Caco-2 (cell line): ENCODE results near the gene NPFFR2. TPM values are rescaled to one million over a fixed set of nuclear protein-coding genes. Genes with fewer than 3 reads are reported as not detected.

ENCODE experiments used
- BruUV-seq: library from RNA; stranded (reverse); fragments of 400-500 nt; replicated peaks from 2 replicates; lab custom pipeline; 2021; lab: Mats Ljungman, UMichigan
- CTCF ChIA-PET: fragments of 300-600 bp; sonication (Branson Sonifier 250); formaldehyde crosslinking; loops from one replicate; lab custom pipeline; 2022; ENCODE audit warnings: antibody characterized with exemption; lab: Charles Lee
- POLR2A ChIA-PET: fragments of 300-600 bp; sonication (Branson Sonifier 250); formaldehyde crosslinking; loops from one replicate; lab custom pipeline; 2022; ENCODE audit warnings: antibody characterized with exemption; lab: Charles Lee
- DNase-seq, 2 experiments: peaks; one replicate each; pipeline versions ENCODE4 v3.0.0 to v3.0.0-alpha.2; 2020 to 2022
- H3K27me3 ChIP-seq: replicated peaks from 2 replicates; pipeline ENCODE4 v1.6.0; 2011; ENCODE audit warnings: low read length; ENCODE audit not compliant: control insufficient read depth, insufficient read depth
- H3K36me3 ChIP-seq: 2 replicates; pipeline ENCODE4 v1.5.1; 2011; ENCODE audit warnings: low read length; ENCODE audit not compliant: control insufficient read depth, insufficient read depth
- H3K4me1 ChIP-seq: fragments of 250-450 bp; sonication (Bioruptor Pico); 2 replicates; pipeline ENCODE4 v1.5.1; 2020; ENCODE audit warnings: mild to moderate bottlenecking
- H3K4me3 ChIP-seq: 2 replicates; pipeline ENCODE4 v1.5.1; 2011; ENCODE audit warnings: low read depth, mild to moderate bottlenecking, control low read depth, low read length
- H3K9me3 ChIP-seq: fragments of 250-450 bp; sonication (Bioruptor Pico); 2 replicates; pipeline ENCODE4 v1.5.1; 2020; ENCODE audit warnings: mild to moderate bottlenecking, moderate library complexity
- H3K27ac Mint-ChIP-seq: one replicate; pipeline ENCODE4 v1.8.0; 2022; ENCODE audit warnings: mixed read lengths; ENCODE audit not compliant: unreplicated experiment
- H3K27me3 Mint-ChIP-seq: one replicate; pipeline ENCODE4 v1.8.0; 2022; ENCODE audit warnings: mixed read lengths; ENCODE audit not compliant: insufficient read depth, unreplicated experiment
- H3K36me3 Mint-ChIP-seq: one replicate; pipeline ENCODE4 v1.8.0; 2022; ENCODE audit warnings: mild to moderate bottlenecking, mixed read lengths; ENCODE audit not compliant: insufficient read depth, unreplicated experiment
- H3K4me1 Mint-ChIP-seq: one replicate; pipeline ENCODE4 v1.8.0; 2022; ENCODE audit warnings: low read depth, mixed read lengths; ENCODE audit not compliant: unreplicated experiment
- H3K4me3 Mint-ChIP-seq: one replicate; pipeline ENCODE4 v1.8.0; 2022; ENCODE audit warnings: mild to moderate bottlenecking, moderate library complexity, mixed read lengths; ENCODE audit not compliant: unreplicated experiment
- H3K9me3 Mint-ChIP-seq: one replicate; pipeline ENCODE4 v1.8.0; 2022; ENCODE audit warnings: mixed read lengths; ENCODE audit not compliant: unreplicated experiment
- intact Hi-C: fragments of 100-400 bp; cut with micrococcal nuclease; formaldehyde crosslinking; loops from one replicate; pipeline ENCODE4 v1.10.0; 2022; ENCODE audit not compliant: unreplicated experiment
- total RNA-seq: library from RNA; stranded (reverse); gene quantifications from 2 replicates; pipeline ENCODE4 v1.2.3, GENCODE V29; 2022
- TF ChIP-seq, protein P1 (sequence below), 2 experiments: fragments of 200-600 bp in 1 of 2; IDR thresholded peaks; 1 replicate in 1 of 2; 2 replicates in 1 of 2; pipeline versions ENCODE4 v1.5.1 to v1.8.0; 2011 to 2022; ENCODE audit warnings: antibody characterized with exemption in 1 of 2, control low read depth in 1 of 2, inconsistent platforms in 1 of 2, low read depth in 1 of 2, low read length in 1 of 2, mild to moderate bottlenecking in 1 of 2, moderate library complexity in 1 of 2; ENCODE audit not compliant: insufficient read depth in 1 of 2, severe bottlenecking in 1 of 2, unreplicated experiment in 1 of 2

The NPFFR2 gene
- total RNA-seq, 1 experiment from 2014 or later = not detected

DNA sequence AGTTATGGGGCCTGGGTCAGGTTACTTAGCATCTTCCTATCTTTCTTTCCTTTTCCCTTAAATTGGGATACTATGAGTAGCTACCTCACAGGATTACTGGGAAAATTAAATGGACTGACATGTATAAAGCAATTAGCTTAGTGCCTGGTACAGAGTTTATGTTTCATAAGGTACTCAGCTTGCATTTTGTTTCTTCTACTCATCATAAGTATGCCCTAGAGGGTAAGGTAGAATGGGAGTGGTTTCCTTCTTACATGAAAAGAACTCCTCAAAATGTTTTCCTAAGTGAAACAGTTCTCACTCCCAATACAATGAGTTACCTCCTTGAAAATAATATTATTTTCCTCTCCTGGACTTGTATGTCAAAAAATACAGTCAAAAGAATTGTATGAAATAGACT, 75.7 kb downstream of the NPFFR2 start:
- intact Hi-C loops = no loop called here
- Mint-ChIP-seq H3K9me3 (no peaks in the 10 kb centered on the region), H3K4me1 (peaks cover 10% of the 10 kb centered on the region), H3K27ac (no peak overlapping the region), H3K27me3 (no peaks in the 10 kb centered on the region), H3K36me3 (no peaks in the 10 kb centered on the region), H3K4me3 (no peak overlapping the region)
- H3K9me3 ChIP-seq = no peaks in the 10 kb centered on the region
- no peak overlapping the region for H3K4me3 ChIP-seq
- no peak for DNase-seq
- H3K27me3 ChIP-seq = no peaks in the 10 kb centered on the region
- ChIA-PET CTCF (no interaction called here), POLR2A (no interaction called here)
- TF ChIP-seq, protein P1, sequence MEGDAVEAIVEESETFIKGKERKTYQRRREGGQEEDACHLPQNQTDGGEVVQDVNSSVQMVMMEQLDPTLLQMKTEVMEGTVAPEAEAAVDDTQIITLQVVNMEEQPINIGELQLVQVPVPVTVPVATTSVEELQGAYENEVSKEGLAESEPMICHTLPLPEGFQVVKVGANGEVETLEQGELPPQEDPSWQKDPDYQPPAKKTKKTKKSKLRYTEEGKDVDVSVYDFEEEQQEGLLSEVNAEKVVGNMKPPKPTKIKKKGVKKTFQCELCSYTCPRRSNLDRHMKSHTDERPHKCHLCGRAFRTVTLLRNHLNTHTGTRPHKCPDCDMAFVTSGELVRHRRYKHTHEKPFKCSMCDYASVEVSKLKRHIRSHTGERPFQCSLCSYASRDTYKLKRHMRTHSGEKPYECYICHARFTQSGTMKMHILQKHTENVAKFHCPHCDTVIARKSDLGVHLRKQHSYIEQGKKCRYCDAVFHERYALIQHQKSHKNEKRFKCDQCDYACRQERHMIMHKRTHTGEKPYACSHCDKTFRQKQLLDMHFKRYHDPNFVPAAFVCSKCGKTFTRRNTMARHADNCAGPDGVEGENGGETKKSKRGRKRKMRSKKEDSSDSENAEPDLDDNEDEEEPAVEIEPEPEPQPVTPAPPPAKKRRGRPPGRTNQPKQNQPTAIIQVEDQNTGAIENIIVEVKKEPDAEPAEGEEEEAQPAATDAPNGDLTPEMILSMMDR (IDR thresholded peaks at IDR 0.05; ENCODE audit: insufficient read depth in 1 of 2, low read depth in 1 of 2, low read length in 1 of 2, severe bottlenecking in 1 of 2, unreplicated experiment in 1 of 2) = no peak
- peaks cover 15% of the 10 kb centered on the region for H3K4me1 ChIP-seq
- BruUV-seq = no TSS peak
- no peaks in the 10 kb centered on the region for H3K36me3 ChIP-seq

GRCh38 chr4:72109364-72109763, 77.6 kb downstream of the NPFFR2 start:
- DNase-seq = no peak
- TF ChIP-seq, protein P1 (IDR thresholded peaks at IDR 0.05; ENCODE audit: insufficient read depth in 1 of 2, low read depth in 1 of 2, low read length in 1 of 2, severe bottlenecking in 1 of 2, unreplicated experiment in 1 of 2) = no peak
- H3K36me3 ChIP-seq = no peaks in the 10 kb centered on the region
- intact Hi-C loops = no loop called here
- ChIA-PET CTCF (no interaction called here), POLR2A (no interaction called here)
- H3K27me3 ChIP-seq = no peaks in the 10 kb centered on the region
- Mint-ChIP-seq H3K9me3 (no peaks in the 10 kb centered on the region), H3K27me3 (no peaks in the 10 kb centered on the region), H3K4me1 (peaks cover 11% of the 10 kb centered on the region), H3K4me3 (no peak overlapping the region), H3K27ac (no peak overlapping the region), H3K36me3 (no peaks in the 10 kb centered on the region)
- BruUV-seq = no TSS peak
- no peaks in the 10 kb centered on the region for H3K9me3 ChIP-seq
- peaks cover 23% of the 10 kb centered on the region for H3K4me1 ChIP-seq
- no peak overlapping the region for H3K4me3 ChIP-seq

DNA sequence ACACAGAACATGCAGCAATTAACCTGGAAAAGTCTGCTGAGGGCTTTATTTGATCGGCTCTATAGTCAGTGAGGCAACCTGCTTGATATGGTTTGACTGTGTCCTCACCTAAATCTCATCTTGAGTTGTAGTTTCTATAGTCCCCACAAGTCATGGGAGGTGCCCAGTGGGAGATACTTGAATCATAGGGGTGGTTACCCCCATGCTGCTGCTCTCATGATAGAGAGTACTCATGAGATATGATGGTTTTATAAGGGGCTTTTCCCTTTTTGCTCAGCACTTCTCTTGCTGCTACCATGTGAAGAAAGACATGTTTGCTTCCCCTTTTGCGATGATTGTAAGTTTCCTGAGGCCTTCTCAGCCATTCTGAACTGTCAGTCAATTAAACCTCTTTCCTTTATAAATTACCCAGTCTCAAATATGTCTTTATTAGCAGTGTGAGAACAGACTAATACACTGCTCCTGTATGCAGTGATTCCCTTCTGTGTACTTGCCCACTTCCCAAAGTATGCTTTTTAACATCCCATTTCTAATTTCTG, 78.2 kb downstream of the NPFFR2 start:
- Mint-ChIP-seq H3K4me1 (peaks cover 11% of the 10 kb centered on the region), H3K36me3 (no peaks in the 10 kb centered on the region), H3K27me3 (no peaks in the 10 kb centered on the region), H3K9me3 (no peaks in the 10 kb centered on the region), H3K4me3 (no peak overlapping the region), H3K27ac (no peak overlapping the region)
- no peak for DNase-seq
- intact Hi-C loops = no loop called here
- Histone ChIP-seq H3K36me3 (no peaks in the 10 kb centered on the region), H3K4me3 (no peak overlapping the region), H3K4me1 (peaks cover 28% of the 10 kb centered on the region), H3K9me3 (no peaks in the 10 kb centered on the region), H3K27me3 (no peaks in the 10 kb centered on the region)
- POLR2A ChIA-PET = no interaction called here
- CTCF ChIA-PET = no interaction called here
- BruUV-seq = no TSS peak
- TF ChIP-seq, protein P1 (IDR thresholded peaks at IDR 0.05; ENCODE audit: insufficient read depth in 1 of 2, low read depth in 1 of 2, low read length in 1 of 2, severe bottlenecking in 1 of 2, unreplicated experiment in 1 of 2) = no peak
